ENCODE data around the gene ZNRD2.

The ZNRD2 gene

GRCh38 chr11:65621460-65621859, 51.2 kb downstream of the ZNRD2 start:
- TF ChIP-seq EGR1 (IDR thresholded peaks at IDR 0.05) (no peak), CEBPB (IDR thresholded peaks at IDR 0.05) (no peak), TCF12 (IDR thresholded peaks at IDR 0.05; ENCODE audit: low read depth) (no peak), TAF1 (IDR thresholded peaks at IDR 0.05; ENCODE audit: low read depth) (no peak)
